ENCODE results near the gene BIRC6.

Gene BIRC6

DNA sequence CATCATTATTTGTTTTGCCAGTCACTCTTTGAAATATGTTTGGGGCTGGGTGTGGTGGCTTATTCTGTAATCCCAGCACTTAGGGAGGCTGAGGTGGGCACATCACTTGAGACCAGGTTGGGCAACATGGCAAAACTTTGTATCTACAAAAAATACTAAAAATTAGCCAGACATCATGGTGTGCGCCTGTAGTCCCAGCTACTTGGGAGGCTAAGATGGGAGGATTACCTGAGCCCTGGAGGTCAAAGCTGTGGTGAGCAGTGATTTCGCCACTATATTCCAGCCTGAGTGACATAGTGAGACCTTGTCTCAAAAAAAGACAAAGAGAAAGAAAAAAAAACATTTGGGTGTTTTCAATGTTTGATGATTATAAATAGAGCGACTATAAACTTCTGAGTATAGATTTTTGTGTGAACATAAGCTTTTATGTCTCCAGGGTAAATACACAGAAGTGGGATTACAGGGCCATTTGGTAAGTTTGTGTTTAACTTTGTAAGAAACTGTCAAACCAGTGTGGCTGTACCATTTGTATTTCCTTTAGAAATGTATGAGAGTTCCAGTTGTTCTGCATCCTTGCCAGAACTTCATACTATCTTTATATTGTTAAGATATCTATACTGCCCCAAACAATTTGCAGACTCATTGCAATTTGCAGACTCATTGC is 15.8 kb downstream of the BIRC6 start:
- no peak for DNase-seq (ENCODE audit: low read depth)

DNA sequence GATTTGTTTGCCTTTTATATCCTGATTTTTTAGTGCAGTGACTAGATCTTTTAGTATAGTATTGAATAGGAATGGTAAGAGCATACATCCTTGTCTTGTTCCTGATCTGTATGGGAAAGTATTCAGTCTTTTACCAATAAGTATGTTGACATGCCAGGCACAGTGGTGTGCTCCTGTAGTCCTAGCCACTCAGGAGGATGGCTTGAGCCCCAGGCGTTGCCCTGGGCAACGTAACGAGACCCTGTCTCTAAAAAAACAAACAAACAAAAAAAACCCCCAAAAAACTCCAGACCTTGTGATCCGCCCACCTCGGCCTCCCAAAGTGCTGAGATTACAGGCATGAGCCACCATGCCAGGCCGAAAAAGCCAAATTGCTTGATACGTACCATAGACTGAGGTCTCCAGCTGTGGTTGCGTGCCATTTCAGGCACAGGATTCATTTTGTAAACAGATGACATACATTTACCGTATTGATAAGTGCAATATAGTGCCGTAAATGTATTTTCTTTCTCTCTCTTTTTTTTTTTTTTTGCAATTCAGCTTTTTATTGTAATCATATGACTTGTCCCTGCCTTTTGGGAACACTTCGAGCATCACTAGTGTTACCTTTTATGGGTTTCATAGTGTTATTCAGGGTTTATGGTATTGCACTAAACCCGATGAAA is 18.5 kb downstream of the BIRC6 start:
- no peak for DNase-seq (ENCODE audit: low read depth)

DNA sequence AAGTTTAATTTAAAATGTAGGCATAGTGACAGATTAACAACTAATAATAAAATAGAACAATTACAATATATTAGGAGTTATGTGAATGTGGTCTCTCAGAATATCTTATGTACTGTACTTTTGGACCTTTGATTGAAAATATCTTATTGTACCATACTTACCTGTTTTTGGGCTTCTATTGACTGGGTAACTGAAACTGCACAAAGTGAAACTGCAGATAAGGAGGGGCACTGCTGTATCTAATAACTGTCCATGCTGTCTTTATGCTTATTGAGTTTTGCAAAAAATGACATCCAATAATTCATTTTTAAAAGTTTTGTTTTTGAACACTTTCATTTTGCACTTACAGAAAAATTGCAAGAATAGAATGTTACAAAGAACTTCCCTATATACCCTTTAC is 19.9 kb downstream of the BIRC6 start:
- no peak for DNase-seq (ENCODE audit: low read depth)

DNA sequence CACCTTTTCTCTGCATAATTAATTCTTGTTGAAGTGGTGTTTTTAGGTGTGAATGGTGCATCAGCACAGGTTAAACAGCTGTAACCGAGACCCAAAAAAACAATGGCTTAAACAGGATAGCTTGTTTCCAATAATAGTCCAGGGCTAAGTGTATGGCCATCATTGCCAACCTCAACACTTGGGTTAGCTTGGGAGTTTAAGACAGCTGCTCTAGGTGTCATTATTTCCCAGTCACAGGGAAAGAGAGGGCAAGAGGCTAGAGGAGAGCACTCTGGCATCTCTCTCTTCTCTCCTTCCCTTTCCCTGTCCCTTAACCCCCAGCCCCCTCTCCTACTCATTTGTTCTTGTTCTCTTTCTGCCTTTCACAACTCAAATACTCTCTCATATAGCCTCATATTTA is 21.1 kb downstream of the BIRC6 start:
- DNase-seq (ENCODE audit: low read depth): peak; percentile 9

DNA sequence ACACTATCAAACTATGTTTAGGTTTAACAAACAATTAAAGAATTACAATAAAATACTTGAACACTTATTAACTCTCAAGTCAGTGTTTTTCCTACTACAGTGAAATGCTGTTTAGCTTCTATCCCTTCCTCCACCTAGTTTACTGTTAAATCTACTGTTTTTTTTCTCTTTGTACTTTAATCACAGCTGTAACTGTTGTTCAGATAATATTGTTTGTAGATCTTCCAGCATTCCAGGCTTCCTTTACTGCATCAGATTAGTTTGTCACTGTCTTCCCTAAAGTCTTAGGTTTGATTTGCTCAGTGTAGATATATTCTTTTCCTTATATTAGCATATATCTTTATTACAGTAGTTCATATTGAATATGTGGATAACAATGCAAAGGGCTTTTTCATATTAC is 22.5 kb downstream of the BIRC6 start:
- no peak for DNase-seq (ENCODE audit: low read depth)

DNA sequence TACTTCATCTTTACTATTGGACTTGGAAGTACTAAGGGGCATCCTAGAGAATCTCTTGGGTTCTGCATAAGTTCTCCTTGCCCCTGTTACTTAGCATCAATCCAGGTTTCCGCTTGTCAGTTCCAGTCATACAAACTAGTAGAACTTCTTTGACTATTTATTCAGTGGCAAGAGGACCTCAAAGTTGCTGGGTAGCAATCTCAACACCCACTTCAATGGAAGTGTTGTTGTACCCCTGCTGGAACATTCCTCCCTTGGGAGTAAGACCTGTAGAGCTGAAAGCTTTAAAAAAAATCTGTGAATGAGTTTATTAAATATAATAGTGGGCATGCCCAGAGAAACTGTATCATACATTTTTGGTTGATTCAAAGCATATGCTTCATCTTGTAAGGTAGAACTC is 27.0 kb downstream of the BIRC6 start:
- DNase-seq (ENCODE audit: low read depth): no peak

DNA sequence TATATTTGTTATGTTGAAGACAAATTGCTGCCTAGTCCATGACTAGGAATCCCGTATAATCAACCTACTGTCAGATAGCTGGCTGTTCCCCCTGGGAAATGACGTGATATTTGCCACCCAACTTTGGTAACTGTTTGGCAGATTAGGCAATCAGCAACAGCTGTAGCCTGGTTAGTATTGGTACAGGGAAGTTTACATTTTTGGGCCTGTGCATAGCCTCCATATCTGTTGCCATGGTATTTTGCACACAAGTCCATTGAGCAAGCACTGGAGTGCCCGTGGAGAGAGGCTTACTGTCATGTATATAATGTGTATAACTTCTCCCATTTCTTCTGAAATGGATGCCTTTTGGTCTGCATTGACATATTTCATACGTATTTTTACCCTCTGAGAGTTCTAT is 27.7 kb downstream of the BIRC6 start:
- no peak for DNase-seq (ENCODE audit: low read depth)

DNA sequence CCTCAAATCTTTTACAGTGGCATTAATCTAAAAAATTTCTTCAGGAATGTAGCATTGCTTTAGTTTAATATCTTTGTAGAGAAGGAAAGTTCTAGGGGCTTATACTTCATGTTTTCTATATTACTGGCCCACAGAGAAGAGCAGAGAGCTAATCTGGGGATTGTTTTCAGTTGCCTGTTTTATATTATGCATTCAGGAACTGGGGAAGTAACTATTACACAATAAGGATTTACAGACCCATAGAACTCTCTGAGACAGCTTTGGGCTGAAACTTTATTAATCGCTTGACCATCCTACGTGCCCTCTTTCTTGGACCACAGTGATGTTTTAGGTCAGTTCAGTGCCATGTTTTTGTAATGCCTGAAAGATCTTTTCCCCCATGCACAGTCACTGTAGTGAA is 29.9 kb downstream of the BIRC6 start:
- no peak for DNase-seq (ENCODE audit: low read depth)

DNA sequence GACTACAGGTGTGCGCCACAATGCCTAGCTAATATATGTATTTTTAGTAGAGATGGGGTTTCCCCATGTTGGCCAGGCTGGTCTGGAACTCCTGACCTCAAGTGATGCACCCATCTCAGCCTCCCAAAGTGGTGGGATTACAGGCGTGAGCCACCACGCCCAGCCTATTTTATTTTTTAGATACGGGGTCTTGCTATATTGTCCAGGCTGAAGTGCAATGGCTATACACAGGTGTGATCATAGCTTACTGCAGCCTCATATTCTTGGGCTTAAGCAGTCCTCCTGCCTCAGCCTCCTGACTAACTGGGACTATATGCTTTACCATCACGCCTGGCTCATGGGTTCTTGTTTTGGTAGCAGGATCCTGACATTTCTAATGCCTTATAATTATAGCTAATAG is 42.4 kb downstream of the BIRC6 start:
- no peak for DNase-seq (ENCODE audit: low read depth)

DNA sequence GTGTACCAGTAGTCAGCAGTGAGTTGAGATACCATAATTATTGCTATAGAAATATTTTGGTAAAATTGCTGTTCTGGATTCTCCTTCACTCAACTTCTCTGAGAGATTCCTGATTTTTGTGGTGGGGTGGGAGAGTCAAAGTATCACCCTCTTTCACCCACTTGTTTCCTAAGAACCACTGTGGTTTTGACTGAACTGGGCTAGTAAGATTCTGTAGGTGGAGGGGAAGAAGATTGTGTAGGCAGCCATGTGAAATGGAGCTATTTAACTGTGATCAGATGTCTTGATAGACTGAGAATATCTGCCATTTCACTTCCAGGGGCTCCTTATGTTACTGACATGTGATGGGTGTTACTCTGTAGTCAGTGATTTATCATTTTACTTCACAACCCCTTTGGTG is 45.3 kb downstream of the BIRC6 start:
- DNase-seq (ENCODE audit: low read depth): no peak

DNA sequence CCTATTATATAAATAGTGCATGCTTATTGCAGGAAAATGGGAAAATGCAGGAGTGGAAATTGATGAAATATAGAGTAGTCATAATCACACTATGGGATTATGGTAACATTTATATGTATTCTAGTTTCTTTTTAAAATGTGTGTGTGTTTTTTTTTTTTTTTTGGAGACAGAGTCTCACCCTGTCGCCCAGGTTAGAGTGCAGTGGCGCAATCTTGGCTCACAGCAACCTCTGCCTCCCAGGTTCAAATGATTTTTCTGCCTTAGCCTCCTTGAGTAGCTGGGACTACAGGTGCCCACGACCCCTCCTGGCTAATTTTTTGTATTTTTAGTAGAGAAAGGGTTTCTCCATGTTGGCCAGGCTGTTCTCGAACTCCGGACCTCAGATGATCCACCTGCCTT is 47.0 kb downstream of the BIRC6 start:
- DNase-seq (ENCODE audit: low read depth): no peak

DNA sequence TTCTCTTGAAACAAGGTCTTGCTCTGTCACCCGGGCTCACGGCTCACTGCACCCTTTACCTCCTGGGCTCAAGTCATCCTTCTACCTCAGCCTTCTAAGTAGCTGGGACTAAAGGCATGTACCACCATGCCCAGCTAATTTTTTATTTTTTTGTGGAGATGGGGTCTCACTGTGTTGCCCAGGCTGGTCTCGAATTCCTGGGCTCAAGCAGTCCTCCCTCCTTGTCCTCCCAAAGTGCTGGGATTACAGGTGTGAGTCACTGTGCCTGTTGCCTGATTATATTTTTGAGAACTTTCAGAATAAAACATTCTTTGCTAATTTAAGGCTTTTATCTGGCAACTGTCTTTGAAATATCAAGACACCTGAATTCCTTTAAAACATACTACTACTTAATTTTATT is 47.9 kb downstream of the BIRC6 start:
- DNase-seq (ENCODE audit: low read depth): no peak

DNA sequence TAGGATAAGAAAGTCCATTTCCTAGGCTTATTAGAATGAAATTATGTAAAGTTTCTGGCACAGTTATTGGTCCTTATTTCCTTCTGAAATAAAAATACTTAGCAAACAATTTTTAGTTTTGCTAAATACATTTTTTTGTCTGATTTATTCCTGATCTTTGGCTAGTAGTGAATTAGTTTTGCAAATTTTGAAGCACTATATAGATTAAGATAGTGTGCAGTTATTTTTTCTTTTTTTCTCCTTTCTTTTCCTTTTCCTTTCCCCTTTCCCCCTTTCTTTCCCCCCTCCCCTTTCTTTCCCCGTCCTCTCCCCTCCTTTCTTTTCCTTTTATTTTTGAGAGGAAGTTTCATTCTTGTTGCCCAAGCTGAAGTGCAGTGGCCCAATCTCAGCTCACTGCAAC is 59.7 kb downstream of the BIRC6 start:
- no peak for DNase-seq (ENCODE audit: low read depth)

DNA sequence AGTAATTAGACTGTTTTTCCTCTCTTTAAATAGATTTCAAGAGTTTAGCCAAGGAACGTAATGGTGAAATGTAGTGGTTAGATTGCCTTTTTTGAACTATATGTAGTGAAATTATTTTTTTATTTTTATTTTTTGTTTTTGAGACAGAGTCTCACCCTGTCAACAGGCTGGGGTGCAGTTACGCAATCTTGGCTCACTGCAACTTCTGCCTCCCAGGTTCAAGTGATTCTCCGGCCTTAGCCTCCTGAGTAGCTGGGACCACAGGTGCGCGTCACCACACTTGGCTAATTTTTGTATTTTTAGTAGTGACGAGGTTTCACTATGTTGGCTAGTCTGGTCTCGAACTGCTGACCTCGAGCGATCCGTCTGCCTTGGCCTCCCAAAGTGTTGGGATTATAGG is 60.8 kb downstream of the BIRC6 start:
- DNase-seq (ENCODE audit: low read depth): no peak

DNA sequence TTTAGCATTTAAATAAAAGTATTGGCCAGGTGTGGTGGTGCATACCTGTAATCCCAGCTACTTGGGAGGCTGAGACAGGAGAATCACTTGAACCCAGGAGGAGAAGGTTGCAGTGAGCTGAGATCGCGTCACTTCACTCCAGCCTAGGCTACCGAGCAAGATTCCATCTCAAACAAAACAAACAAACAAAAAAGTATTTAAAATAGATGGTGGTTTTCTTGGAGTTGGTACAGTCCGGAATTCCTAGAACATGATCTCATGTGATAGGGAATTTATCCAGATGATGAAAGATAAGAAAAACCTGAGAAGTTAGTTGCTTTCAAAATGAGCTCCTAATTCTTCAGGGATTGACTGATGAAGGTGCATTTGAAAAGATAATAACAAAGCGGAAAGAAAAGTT is 62.0 kb downstream of the BIRC6 start:
- DNase-seq (ENCODE audit: low read depth): peak; percentile 82

DNA sequence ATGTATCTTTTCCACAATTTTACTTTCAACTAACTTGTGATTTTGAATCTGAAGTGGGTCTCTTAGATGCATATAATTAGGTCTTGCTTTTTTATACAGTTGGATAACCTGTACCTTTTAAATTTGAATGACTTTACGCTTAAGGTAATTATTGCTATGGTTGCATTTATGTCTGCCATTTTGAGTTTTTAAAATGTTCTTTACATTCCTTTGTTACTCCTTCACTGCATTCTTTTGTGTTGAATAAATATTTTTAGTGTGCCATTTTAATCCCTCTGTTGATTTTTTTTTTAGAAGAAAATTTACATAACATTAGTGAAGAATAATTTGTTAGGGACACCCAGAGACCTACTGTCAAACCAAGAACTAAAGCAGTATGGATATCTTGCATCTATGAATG is 65.3 kb downstream of the BIRC6 start:
- peak; percentile 40 for DNase-seq (ENCODE audit: low read depth)

DNA sequence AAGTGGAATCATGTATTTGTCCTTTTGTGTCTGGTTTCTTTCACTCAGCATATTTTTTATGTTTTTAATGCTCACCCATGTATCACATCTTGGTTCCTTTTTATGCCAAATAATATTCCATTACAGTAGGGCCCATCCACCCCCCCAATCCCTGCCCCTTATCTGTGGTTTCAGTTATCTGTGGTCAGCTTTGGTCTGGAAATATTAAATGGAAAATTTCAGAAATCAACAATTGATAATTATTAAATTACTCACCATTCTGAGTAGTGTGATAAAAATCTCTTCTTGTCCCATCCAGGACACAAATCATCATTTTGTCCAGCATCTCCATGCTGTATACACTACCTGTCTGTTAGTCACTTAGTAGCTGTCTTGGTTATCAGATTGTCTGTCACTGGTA is 66.7 kb downstream of the BIRC6 start:
- DNase-seq (ENCODE audit: low read depth): no peak

DNA sequence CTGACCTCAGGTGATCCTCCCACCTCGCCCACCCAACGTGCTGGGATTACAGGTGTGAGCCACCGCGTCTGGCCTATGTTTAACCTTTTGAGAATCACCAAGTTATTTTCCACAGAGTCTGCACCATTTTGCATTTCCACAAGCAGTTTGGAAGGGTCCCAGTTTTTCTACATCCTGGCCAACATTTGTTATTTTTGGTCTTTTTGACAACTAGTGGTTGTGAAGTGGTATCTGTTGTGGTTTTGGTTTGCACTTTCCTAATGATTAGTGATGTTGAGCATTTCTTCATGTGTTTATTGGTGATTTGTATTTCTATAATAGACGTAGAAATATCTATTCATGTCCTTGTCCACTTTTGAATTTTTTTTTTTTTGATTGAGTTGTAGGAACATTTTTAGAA is 67.9 kb downstream of the BIRC6 start:
- no peak for DNase-seq (ENCODE audit: low read depth)

DNA sequence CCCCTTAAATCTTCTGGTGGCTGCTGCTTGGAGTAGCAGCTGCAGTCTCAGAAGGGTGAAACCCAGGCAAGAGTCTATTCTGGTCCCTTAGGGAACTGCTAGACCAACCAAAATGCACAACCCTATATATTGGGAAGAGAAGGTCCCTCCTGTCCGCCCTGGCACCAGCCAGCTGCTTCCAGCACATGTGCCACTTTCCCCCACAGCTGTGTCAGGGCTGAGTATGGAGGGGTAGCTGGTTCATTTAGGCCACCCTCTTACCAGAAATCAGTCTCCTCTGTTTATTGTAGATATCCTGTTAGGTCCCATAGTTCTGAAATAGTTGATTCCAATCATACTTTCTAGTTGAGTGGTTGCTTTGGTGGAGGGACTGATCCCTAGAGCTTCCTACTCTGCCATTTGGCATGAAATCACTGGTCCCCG is 68.9 kb downstream of the BIRC6 start:
- peak; percentile 91 for DNase-seq (ENCODE audit: low read depth)

DNA sequence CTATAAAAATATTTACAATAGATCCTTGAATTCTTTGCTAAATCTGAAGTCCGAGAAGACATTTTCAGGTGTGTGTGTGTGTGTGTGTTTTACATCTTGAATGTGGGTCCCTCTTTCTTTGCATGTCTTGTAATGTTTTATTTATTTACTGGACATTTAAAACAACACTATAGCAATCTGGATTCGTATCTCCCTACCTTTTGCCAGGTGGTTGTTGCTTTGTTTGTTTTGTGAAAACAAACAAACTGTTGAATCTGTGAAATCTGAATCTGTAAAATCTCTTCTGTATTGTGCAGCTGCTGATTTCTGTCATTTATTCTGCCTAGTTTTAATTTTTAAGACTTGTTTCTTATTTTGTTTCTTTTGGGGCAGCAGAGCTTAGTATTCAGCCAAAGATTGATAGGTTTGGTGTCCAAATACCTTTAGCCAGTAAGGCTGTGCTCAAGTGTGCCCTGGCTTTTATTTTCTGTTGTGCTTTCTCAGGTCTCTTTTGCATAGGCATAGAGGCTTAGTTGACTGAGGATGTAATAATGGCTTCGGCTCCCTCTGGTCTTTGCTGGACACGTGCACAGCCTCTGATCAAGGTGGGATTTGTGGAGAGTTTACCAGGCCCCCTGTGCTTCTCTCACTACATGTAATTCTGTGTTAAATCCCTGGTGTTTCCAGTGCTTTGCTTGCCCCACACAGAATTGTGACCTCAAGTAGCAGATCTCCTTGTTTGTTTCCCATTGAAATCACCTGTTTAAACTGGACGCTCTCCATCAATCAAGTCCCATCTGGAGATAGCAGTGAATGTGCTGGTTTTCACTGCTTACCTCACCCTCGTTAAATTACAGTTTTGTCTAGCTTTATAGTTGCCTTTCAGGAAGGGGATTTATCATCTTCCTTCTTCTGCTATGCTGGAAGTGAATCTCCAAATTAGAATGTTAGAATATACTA is 71.1 kb downstream of the BIRC6 start:
- peak; percentile 14 for DNase-seq (ENCODE audit: low read depth)

DNA sequence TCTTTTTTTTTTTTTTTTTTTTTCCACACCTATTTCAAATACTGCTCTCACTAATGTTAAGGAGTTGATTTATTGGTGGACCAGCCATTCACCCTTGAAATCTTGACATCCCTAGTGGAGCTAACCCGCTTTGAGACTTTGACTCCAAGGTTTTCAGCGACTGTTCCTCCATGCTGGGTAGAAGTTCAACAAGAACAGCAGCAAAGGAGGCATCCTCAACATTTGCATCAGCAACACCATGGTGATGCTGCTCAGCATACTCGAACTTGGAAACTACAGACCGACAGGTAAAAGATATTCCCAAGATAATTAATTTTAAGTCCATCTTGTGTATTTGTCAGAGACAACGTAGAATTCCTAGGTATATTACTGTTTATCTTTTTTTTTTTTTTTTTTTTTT is 74.0 kb downstream of the BIRC6 start:
- DNase-seq (ENCODE audit: low read depth): no peak

DNA sequence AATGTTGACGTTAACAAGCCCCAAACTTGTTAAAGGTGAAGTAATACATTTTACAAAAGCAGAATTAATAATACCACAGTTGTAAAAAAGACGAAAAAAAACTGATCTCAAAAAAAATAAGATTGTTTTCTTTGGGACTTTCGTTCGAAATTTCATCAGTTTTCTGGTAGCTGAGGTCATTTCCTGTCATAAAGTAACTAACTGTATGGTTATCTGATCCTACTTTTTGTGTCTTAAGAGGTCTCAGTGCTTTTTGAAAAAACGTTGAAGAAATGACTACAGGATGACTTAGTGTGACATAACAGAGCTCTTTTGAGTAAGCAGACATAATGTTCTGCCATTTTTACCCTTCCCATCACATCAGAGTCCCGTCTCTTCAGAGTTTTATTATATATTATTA is 79.3 kb downstream of the BIRC6 start:
- DNase-seq (ENCODE audit: low read depth): peak; percentile 55

DNA sequence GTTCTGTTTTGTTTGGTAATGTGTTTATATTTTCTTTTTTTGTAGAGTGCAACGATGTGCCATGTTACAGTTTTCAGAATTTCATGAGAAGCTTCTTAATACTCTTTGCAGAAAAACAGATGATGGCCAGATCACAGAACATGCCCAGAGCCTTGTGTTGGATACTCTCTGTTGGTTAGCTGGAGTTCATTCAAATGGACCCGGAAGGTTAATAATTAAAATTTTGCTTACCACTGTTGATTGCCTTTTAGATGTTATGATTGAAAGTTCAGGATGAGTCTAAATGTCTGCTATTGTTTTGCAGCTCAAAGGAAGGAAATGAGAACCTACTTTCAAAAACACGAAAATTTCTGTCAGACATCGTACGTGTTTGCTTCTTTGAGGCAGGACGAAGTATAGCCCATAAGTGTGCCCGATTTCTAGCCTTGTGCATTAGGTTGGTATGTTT is 85.2 kb downstream of the BIRC6 start:
- DNase-seq (ENCODE audit: low read depth): no peak
